HepG2 (cell line): ENCODE data around the gene MSI2. TPM values are rescaled to one million over a fixed set of nuclear protein-coding genes. Genes with fewer than 3 reads are reported as not detected.
A peak's percentile ranks its signal among the peaks of the same experiment; 100 is the strongest.

ENCODE experiments used
- ATF2 ChIP-seq: sonication (generic); formaldehyde crosslinking; IDR thresholded peaks from 2 replicates; pipeline ENCODE4 v1.4.0; 2020; ENCODE audit warnings: missing genetic modification reagents
- CEBPG ChIP-seq: IDR thresholded peaks from 2 replicates; pipeline ENCODE4 v1.6.1; 2016
- CERS6 ChIP-seq: sonication (generic); formaldehyde crosslinking; IDR thresholded peaks from 2 replicates; pipeline ENCODE4 v1.5.0; 2020; ENCODE audit warnings: missing genetic modification reagents
- ELF4 ChIP-seq: sonication (generic); formaldehyde crosslinking; IDR thresholded peaks from 2 replicates; pipeline ENCODE4 v1.5.0; 2020; ENCODE audit warnings: missing genetic modification reagents, mild to moderate bottlenecking, moderate library complexity, borderline replicate concordance
- ETS1 ChIP-seq: sonication (generic); formaldehyde crosslinking; IDR thresholded peaks from 2 replicates; pipeline ENCODE4 v1.4.0; 2020; ENCODE audit warnings: missing genetic modification reagents
- HNF4A ChIP-seq: sonication (generic); formaldehyde crosslinking; IDR thresholded peaks from 2 replicates; pipeline ENCODE4 v1.4.0; 2020; ENCODE audit warnings: missing genetic modification reagents
- MNT ChIP-seq: fragments of 450-650 bp; IDR thresholded peaks from 2 replicates; pipeline ENCODE4 v1.6.1; 2016
- NFYC ChIP-seq: IDR thresholded peaks from 2 replicates; pipeline ENCODE4 v1.6.1; 2016; ENCODE audit warnings: missing genetic modification reagents, missing compliant biosample characterization
- RARA ChIP-seq: IDR thresholded peaks from 2 replicates; pipeline ENCODE4 v1.6.1; 2016; ENCODE audit warnings: missing genetic modification reagents, missing compliant biosample characterization
- RCOR2 ChIP-seq: IDR thresholded peaks from 2 replicates; pipeline ENCODE4 v1.6.1; 2016; ENCODE audit warnings: missing biosample characterization, missing genetic modification reagents
- REPIN1 ChIP-seq: sonication (generic); formaldehyde crosslinking; IDR thresholded peaks from 2 replicates; pipeline ENCODE4 v1.8.0; 2022; ENCODE audit warnings: missing genetic modification reagents, low read depth, mild to moderate bottlenecking, borderline replicate concordance
- RNF2 ChIP-seq: fragments of 450-650 bp; conservative IDR thresholded peaks from 2 replicates; pipeline ENCODE4 v1.6.1; 2016; ENCODE audit warnings: low read depth
- SOX13 ChIP-seq, 3 experiments: fragments of 450-650 bp in 1 of 3; sonication (generic) in 1 of 3; formaldehyde crosslinking in 1 of 3; IDR thresholded peaks in 2 of 3; conservative IDR thresholded peaks in 1 of 3; 2 replicates each; pipeline versions ENCODE4 v1.5.0 to v1.6.1; 2016 to 2020; ENCODE audit warnings: antibody characterized with exemption in 1 of 3, mild to moderate bottlenecking in 1 of 3, missing compliant biosample characterization in 1 of 3, missing genetic modification reagents in 1 of 3, moderate library complexity in 1 of 3
- TBL1XR1 ChIP-seq: fragments of 150-350 bp; IDR thresholded peaks from 2 replicates; pipeline ENCODE4 v1.6.1; 2014; ENCODE audit warnings: borderline replicate concordance, low read length; ENCODE audit not compliant: partially characterized antibody
- TEAD3 ChIP-seq: optimal IDR thresholded peaks from 2 replicates; pipeline ENCODE3; 2016; ENCODE audit warnings: borderline replicate concordance
- ZNF138 ChIP-seq: sonication (generic); formaldehyde crosslinking; IDR thresholded peaks from 2 replicates; pipeline ENCODE4 v1.5.0; 2020; ENCODE audit warnings: mild to moderate bottlenecking, low read depth, missing genetic modification reagents
- ZNF234 ChIP-seq: sonication (generic); formaldehyde crosslinking; conservative IDR thresholded peaks from 2 replicates; pipeline ENCODE4 v1.5.1; 2020; ENCODE audit warnings: mild to moderate bottlenecking, missing genetic modification reagents
- ZNF333 ChIP-seq: sonication (generic); formaldehyde crosslinking; IDR thresholded peaks from 2 replicates; pipeline ENCODE4 v1.4.0; 2020; ENCODE audit warnings: mild to moderate bottlenecking, missing genetic modification reagents, borderline replicate concordance
- ZNF557 ChIP-seq: sonication (generic); formaldehyde crosslinking; IDR thresholded peaks from 2 replicates; pipeline ENCODE4 v1.4.0; 2020; ENCODE audit warnings: missing genetic modification reagents
- ZNF589 ChIP-seq: sonication (generic); formaldehyde crosslinking; conservative IDR thresholded peaks from 2 replicates; pipeline ENCODE4 v1.8.0; 2022; ENCODE audit warnings: mild to moderate bottlenecking, moderate library complexity, missing genetic modification reagents
- ZNF605 ChIP-seq: sonication (generic); formaldehyde crosslinking; IDR thresholded peaks from 2 replicates; pipeline ENCODE4 v1.8.0; 2022; ENCODE audit warnings: mild to moderate bottlenecking, missing genetic modification reagents
- ZNF644 ChIP-seq: IDR thresholded peaks from 2 replicates; pipeline ENCODE4 v1.6.1; 2016; ENCODE audit warnings: low read depth
- ZNF75D ChIP-seq: sonication (generic); formaldehyde crosslinking; IDR thresholded peaks from 2 replicates; pipeline ENCODE4 v1.8.1; 2023; ENCODE audit warnings: missing genetic modification reagents, mild to moderate bottlenecking, borderline replicate concordance
- ZNF800 ChIP-seq: sonication (generic); formaldehyde crosslinking; IDR thresholded peaks from 2 replicates; pipeline ENCODE4 v1.4.0; 2020; ENCODE audit warnings: missing genetic modification reagents
- ZNF850 ChIP-seq: sonication (generic); formaldehyde crosslinking; conservative IDR thresholded peaks from 2 replicates; pipeline ENCODE4 v1.9.0; 2021; ENCODE audit warnings: mild to moderate bottlenecking, missing genetic modification reagents
- polyA plus RNA-seq, 8 experiments: library from polyadenylated mRNA; depleted of rRNA in 3 of 8; stranded (reverse) in 7 of 8; unstranded in 1 of 8; fragments of >200 nt; fragmentation: Illumina TruSeq in 4 of 8; extraction: Trizol in 4 of 8; gene quantifications; 2 replicates each; pipeline versions ENCODE4 v1.2.1 to v1.2.3, GENCODE V29; 2011 to 2016; ENCODE audit warnings: low read depth in 4 of 8, missing spikeins in 1 of 8, mixed read lengths in 1 of 8; ENCODE audit not compliant: insufficient read depth in 1 of 8
- total RNA-seq, 5 experiments: library from RNA; depleted of rRNA; stranded (reverse); fragments of >200 nt; fragmentation: Illumina TruSeq; extraction: Trizol; gene quantifications; 2 replicates each; pipeline ENCODE4 v1.2.3, GENCODE V29; 2016; ENCODE audit warnings: low read depth in 1 of 5

The MSI2 gene
- total and polyA plus RNA-seq, 2 of the 13 experiments (the other 11 are each of a cell fraction or from before 2014, with no cell fraction given), result 77.5 to 78.4 TPM

- TF ChIP-seq TBL1XR1, result peak; percentile 66
- no peak for TF ChIP-seq MNT
- no peak for TF ChIP-seq ZNF605 (CRISPR knock-in tag)
- TF ChIP-seq TEAD3 (CRISPR knock-in tag), result peak; percentile 89
- TF ChIP-seq ZNF557 (CRISPR knock-in tag), result no peak
- no peak for TF ChIP-seq ZNF234
- no peak for TF ChIP-seq ELF4
- no peak for TF ChIP-seq CERS6 (CRISPR knock-in tag)
- TF ChIP-seq ZNF644 (CRISPR knock-in tag), result peak; percentile 72
- peak; percentile 83 for TF ChIP-seq REPIN1 (CRISPR knock-in tag)
- no peak for TF ChIP-seq ZNF75D (CRISPR knock-in tag)
- TF ChIP-seq ATF2, result 0 out of 2 replicates have a peak, but pooled peaks have one; percentile 38
- no peak for TF ChIP-seq ZNF138 (CRISPR knock-in tag)
- no peak for TF ChIP-seq ZNF850 (CRISPR knock-in tag)
- TF ChIP-seq ZNF333 (CRISPR knock-in tag), result no peak
- no peak for TF ChIP-seq ZNF800 (CRISPR knock-in tag)
- no peak for TF ChIP-seq RARA
- peak; percentile 40 for TF ChIP-seq HNF4A (CRISPR knock-in tag)
- TF ChIP-seq RNF2, result no peak; the same call in 1 of the 2 replicates
- no peak for TF ChIP-seq ZNF589 (CRISPR knock-in tag)
- TF ChIP-seq NFYC (CRISPR knock-in tag), result no peak
- TF ChIP-seq SOX13 (IDR thresholded peaks at IDR 0.05), result no peak
- TF ChIP-seq SOX13 (CRISPR knock-in tag; conservative IDR thresholded peaks at IDR 0.05 in 1 of 2, IDR thresholded peaks at IDR 0.05 in 1 of 2), result peak in 1 of 2 experiments; percentile 36; a peak in 1 of 4 replicates
- TF ChIP-seq CEBPG (CRISPR knock-in tag), result 0 out of 2 replicates have a peak, but pooled peaks have one; percentile 35
- no peak for TF ChIP-seq ETS1
- no peak for TF ChIP-seq RCOR2
Observed at GRCh38 chr17:57243171-57243622, 13.1 kb upstream of the MSI2 start (continued).
